ENCODE results near the gene RPS6KA5.

GRCh38 chr14:90848944-90849731 is 211.3 kb downstream of the RPS6KA5 start:
- no peak for TF ChIP-seq CTCF (IDR thresholded peaks at IDR 0.05; ENCODE audit: insufficient read depth, low read depth, low read length)
- no peak for TF ChIP-seq EZH2 (IDR thresholded peaks at IDR 0.05; ENCODE audit: insufficient read depth, low read length)

All from astrocyte (in vitro differentiated cells and primary cell).